HEK293 (cell line): ENCODE results near the gene ASCC1.

Experiments
- BCL11B ChIP-seq: fragments of 450-650 bp; formaldehyde crosslinking; IDR thresholded peaks from 2 replicates; pipeline ENCODE4 v1.5.1; 2016; ENCODE audit warnings: low read depth, missing biosample characterization, missing genetic modification characterization
- BCL6B ChIP-seq: fragments of 450-650 bp; formaldehyde crosslinking; IDR thresholded peaks from 2 replicates; pipeline ENCODE4 v1.5.1; 2017; ENCODE audit warnings: missing biosample characterization, missing genetic modification characterization
- GFI1B ChIP-seq: fragments of 450-650 bp; formaldehyde crosslinking; IDR thresholded peaks from 2 replicates; pipeline ENCODE4 v1.5.1; 2016; ENCODE audit warnings: missing biosample characterization, missing genetic modification characterization
- KLF10 ChIP-seq: fragments of 450-650 bp; IDR thresholded peaks from 2 replicates; pipeline ENCODE4 v1.5.1; 2018; ENCODE audit warnings: missing biosample characterization, mild to moderate bottlenecking, missing genetic modification characterization
- KLF7 ChIP-seq: fragments of 450-650 bp; formaldehyde crosslinking; IDR thresholded peaks from 2 replicates; pipeline ENCODE4 v1.5.1; 2016; ENCODE audit warnings: missing biosample characterization, missing genetic modification characterization, borderline replicate concordance
- MEIS1 ChIP-seq: sonication (generic); formaldehyde crosslinking; IDR thresholded peaks from 2 replicates; pipeline ENCODE4 v1.8.1; 2022; ENCODE audit warnings: missing genetic modification reagents, mild to moderate bottlenecking, borderline replicate concordance
- OSR2 ChIP-seq: fragments of 450-650 bp; formaldehyde crosslinking; IDR thresholded peaks from 2 replicates; pipeline ENCODE4 v1.5.1; 2016; ENCODE audit warnings: missing biosample characterization, missing genetic modification characterization
- WT1 ChIP-seq: fragments of 450-650 bp; formaldehyde crosslinking; IDR thresholded peaks from 2 replicates; pipeline ENCODE4 v1.5.1; 2016; ENCODE audit warnings: missing biosample characterization, missing genetic modification characterization
- ZBTB20 ChIP-seq: fragments of 450-650 bp; formaldehyde crosslinking; IDR thresholded peaks from 2 replicates; pipeline ENCODE4 v1.5.1; 2016; ENCODE audit warnings: missing biosample characterization, missing genetic modification characterization
- ZFHX2 ChIP-seq: fragments of 450-650 bp; formaldehyde crosslinking; conservative IDR thresholded peaks from 2 replicates; pipeline ENCODE4 v1.5.1; 2016; ENCODE audit warnings: missing biosample characterization, missing genetic modification characterization
- ZNF174 ChIP-seq: fragments of 450-650 bp; formaldehyde crosslinking; IDR thresholded peaks from 2 replicates; pipeline ENCODE4 v1.5.0; 2017; ENCODE audit warnings: missing biosample characterization, mild to moderate bottlenecking, missing genetic modification characterization
- ZNF239 ChIP-seq: fragments of 450-650 bp; formaldehyde crosslinking; IDR thresholded peaks from 2 replicates; pipeline ENCODE4 v1.5.1; 2016; ENCODE audit warnings: missing biosample characterization, missing genetic modification characterization
- ZNF324 ChIP-seq: fragments of 450-650 bp; formaldehyde crosslinking; IDR thresholded peaks from 2 replicates; pipeline ENCODE4 v1.5.1; 2016; ENCODE audit warnings: missing biosample characterization, missing genetic modification characterization
- ZNF398 ChIP-seq: fragments of 450-650 bp; formaldehyde crosslinking; IDR thresholded peaks from 2 replicates; pipeline ENCODE4 v1.5.1; 2017; ENCODE audit warnings: missing biosample characterization, missing genetic modification characterization
- ZNF404 ChIP-seq: fragments of 450-650 bp; formaldehyde crosslinking; IDR thresholded peaks from 2 replicates; pipeline ENCODE4 v1.5.1; 2017; ENCODE audit warnings: missing biosample characterization, missing genetic modification characterization
- ZNF423 ChIP-seq: fragments of 450-650 bp; formaldehyde crosslinking; IDR thresholded peaks from 2 replicates; pipeline ENCODE4 v1.5.1; 2016; ENCODE audit warnings: missing biosample characterization, missing genetic modification characterization
- ZNF488 ChIP-seq: fragments of 450-650 bp; formaldehyde crosslinking; IDR thresholded peaks from 2 replicates; pipeline ENCODE4 v1.5.1; 2016; ENCODE audit warnings: missing biosample characterization, missing genetic modification characterization
- ZNF549 ChIP-seq: fragments of 450-650 bp; IDR thresholded peaks from 2 replicates; pipeline ENCODE4 v1.5.1; 2018; ENCODE audit warnings: missing biosample characterization, missing genetic modification characterization, mild to moderate bottlenecking, inconsistent platforms, moderate library complexity
- ZNF561 ChIP-seq: fragments of 450-650 bp; IDR thresholded peaks from 2 replicates; pipeline ENCODE4 v1.5.1; 2018; ENCODE audit warnings: missing biosample characterization, missing genetic modification characterization, borderline replicate concordance
- ZNF707 ChIP-seq: fragments of 450-650 bp; formaldehyde crosslinking; IDR thresholded peaks from 2 replicates; pipeline ENCODE4 v1.5.1; 2016; ENCODE audit warnings: missing biosample characterization, missing genetic modification characterization
- ZNF747 ChIP-seq: fragments of 450-650 bp; formaldehyde crosslinking; IDR thresholded peaks from 2 replicates; pipeline ENCODE4 v1.5.1; 2016; ENCODE audit warnings: missing biosample characterization, missing genetic modification characterization
- ZNF791 ChIP-seq: fragments of 450-650 bp; formaldehyde crosslinking; IDR thresholded peaks from 2 replicates; pipeline ENCODE4 v1.5.1; 2016; ENCODE audit warnings: missing biosample characterization, missing genetic modification characterization
- ZSCAN4 ChIP-seq: fragments of 450-650 bp; formaldehyde crosslinking; IDR thresholded peaks from 2 replicates; pipeline ENCODE4 v1.5.1; 2017; ENCODE audit warnings: missing biosample characterization, missing genetic modification characterization
- TF ChIP-seq, protein P1 (sequence below): fragments of 450-650 bp; formaldehyde crosslinking; IDR thresholded peaks from 2 replicates; pipeline ENCODE4 v1.5.1; 2016; ENCODE audit warnings: missing biosample characterization, missing genetic modification characterization
- TF ChIP-seq, protein P2 (sequence below): fragments of 450-650 bp; formaldehyde crosslinking; IDR thresholded peaks from 2 replicates; pipeline ENCODE4 v1.5.1; 2016; ENCODE audit warnings: missing biosample characterization, missing genetic modification characterization
- TF ChIP-seq, protein P3 (sequence below): fragments of 450-650 bp; formaldehyde crosslinking; IDR thresholded peaks from 2 replicates; pipeline ENCODE4 v1.5.1; 2017; ENCODE audit warnings: missing biosample characterization, missing genetic modification characterization
- TF ChIP-seq, protein P4 (sequence below): fragments of 450-650 bp; formaldehyde crosslinking; IDR thresholded peaks from 2 replicates; pipeline ENCODE4 v1.5.1; 2016; ENCODE audit warnings: missing biosample characterization, missing genetic modification characterization

The ASCC1 gene

GRCh38 chr10:72097448-72098300 is 118.4 kb downstream of the ASCC1 start (continued):
- TF ChIP-seq ZNF791 (no peak), ZNF707 (tag by site-specific recombination) (no peak), ZNF324 (tag by site-specific recombination) (peak; percentile 36; the same call in 1 of the 2 replicates), ZNF404 (no peak), ZNF174 (tag by site-specific recombination) (no peak), WT1 (tag by site-specific recombination) (peak; percentile 77), KLF10 (tag by site-specific recombination) (peak; percentile 78; the same call in 1 of the 2 replicates), ZFHX2 (tag by site-specific recombination) (no peak), MEIS1 (CRISPR knock-in tag) (no peak), ZBTB20 (tag by site-specific recombination) (peak; percentile 53; the same call in 1 of the 2 replicates), ZNF398 (peak; percentile 69), KLF7 (tag by site-specific recombination) (peak; percentile 81; the same call in 1 of the 2 replicates), ZNF488 (tag by site-specific recombination) (0 out of 2 replicates have a peak, but pooled peaks have one; percentile 52), ZSCAN4 (peak; percentile 76; the same call in 1 of the 2 replicates), ZNF549 (tag by site-specific recombination) (no peak), ZNF423 (tag by site-specific recombination) (no peak), GFI1B (tag by site-specific recombination) (peak; percentile 73; the same call in 1 of the 2 replicates), BCL6B (tag by site-specific recombination) (no peak), ZNF747 (tag by site-specific recombination) (no peak), BCL11B (tag by site-specific recombination) (no peak), OSR2 (peak; percentile 94), ZNF561 (tag by site-specific recombination) (peak; percentile 55; the same call in 1 of the 2 replicates), ZNF239 (no peak)
- TF ChIP-seq, protein P1, sequence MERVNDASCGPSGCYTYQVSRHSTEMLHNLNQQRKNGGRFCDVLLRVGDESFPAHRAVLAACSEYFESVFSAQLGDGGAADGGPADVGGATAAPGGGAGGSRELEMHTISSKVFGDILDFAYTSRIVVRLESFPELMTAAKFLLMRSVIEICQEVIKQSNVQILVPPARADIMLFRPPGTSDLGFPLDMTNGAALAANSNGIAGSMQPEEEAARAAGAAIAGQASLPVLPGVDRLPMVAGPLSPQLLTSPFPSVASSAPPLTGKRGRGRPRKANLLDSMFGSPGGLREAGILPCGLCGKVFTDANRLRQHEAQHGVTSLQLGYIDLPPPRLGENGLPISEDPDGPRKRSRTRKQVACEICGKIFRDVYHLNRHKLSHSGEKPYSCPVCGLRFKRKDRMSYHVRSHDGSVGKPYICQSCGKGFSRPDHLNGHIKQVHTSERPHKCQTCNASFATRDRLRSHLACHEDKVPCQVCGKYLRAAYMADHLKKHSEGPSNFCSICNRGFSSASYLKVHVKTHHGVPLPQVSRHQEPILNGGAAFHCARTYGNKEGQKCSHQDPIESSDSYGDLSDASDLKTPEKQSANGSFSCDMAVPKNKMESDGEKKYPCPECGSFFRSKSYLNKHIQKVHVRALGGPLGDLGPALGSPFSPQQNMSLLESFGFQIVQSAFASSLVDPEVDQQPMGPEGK (tag by site-specific recombination) = peak; percentile 66
- TF ChIP-seq, protein P2, sequence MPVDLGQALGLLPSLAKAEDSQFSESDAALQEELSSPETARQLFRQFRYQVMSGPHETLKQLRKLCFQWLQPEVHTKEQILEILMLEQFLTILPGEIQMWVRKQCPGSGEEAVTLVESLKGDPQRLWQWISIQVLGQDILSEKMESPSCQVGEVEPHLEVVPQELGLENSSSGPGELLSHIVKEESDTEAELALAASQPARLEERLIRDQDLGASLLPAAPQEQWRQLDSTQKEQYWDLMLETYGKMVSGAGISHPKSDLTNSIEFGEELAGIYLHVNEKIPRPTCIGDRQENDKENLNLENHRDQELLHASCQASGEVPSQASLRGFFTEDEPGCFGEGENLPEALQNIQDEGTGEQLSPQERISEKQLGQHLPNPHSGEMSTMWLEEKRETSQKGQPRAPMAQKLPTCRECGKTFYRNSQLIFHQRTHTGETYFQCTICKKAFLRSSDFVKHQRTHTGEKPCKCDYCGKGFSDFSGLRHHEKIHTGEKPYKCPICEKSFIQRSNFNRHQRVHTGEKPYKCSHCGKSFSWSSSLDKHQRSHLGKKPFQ (tag by site-specific recombination) = peak; percentile 63
- TF ChIP-seq, protein P3, sequence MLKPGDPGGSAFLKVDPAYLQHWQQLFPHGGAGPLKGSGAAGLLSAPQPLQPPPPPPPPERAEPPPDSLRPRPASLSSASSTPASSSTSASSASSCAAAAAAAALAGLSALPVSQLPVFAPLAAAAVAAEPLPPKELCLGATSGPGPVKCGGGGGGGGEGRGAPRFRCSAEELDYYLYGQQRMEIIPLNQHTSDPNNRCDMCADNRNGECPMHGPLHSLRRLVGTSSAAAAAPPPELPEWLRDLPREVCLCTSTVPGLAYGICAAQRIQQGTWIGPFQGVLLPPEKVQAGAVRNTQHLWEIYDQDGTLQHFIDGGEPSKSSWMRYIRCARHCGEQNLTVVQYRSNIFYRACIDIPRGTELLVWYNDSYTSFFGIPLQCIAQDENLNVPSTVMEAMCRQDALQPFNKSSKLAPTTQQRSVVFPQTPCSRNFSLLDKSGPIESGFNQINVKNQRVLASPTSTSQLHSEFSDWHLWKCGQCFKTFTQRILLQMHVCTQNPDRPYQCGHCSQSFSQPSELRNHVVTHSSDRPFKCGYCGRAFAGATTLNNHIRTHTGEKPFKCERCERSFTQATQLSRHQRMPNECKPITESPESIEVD (tag by site-specific recombination) = peak; percentile 63; the same call in 1 of the 2 replicates
- TF ChIP-seq, protein P4, sequence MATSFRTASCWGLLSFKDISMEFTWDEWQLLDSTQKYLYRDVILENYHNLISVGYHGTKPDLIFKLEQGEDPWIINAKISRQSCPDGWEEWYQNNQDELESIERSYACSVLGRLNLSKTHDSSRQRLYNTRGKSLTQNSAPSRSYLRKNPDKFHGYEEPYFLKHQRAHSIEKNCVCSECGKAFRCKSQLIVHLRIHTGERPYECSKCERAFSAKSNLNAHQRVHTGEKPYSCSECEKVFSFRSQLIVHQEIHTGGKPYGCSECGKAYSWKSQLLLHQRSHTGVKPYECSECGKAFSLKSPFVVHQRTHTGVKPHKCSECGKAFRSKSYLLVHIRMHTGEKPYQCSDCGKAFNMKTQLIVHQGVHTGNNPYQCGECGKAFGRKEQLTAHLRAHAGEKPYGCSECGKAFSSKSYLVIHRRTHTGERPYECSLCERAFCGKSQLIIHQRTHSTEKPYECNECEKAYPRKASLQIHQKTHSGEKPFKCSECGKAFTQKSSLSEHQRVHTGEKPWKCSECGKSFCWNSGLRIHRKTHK (tag by site-specific recombination) = no peak
